ENCODE measurements around the gene TMEM187.

The TMEM187 gene

DNA sequence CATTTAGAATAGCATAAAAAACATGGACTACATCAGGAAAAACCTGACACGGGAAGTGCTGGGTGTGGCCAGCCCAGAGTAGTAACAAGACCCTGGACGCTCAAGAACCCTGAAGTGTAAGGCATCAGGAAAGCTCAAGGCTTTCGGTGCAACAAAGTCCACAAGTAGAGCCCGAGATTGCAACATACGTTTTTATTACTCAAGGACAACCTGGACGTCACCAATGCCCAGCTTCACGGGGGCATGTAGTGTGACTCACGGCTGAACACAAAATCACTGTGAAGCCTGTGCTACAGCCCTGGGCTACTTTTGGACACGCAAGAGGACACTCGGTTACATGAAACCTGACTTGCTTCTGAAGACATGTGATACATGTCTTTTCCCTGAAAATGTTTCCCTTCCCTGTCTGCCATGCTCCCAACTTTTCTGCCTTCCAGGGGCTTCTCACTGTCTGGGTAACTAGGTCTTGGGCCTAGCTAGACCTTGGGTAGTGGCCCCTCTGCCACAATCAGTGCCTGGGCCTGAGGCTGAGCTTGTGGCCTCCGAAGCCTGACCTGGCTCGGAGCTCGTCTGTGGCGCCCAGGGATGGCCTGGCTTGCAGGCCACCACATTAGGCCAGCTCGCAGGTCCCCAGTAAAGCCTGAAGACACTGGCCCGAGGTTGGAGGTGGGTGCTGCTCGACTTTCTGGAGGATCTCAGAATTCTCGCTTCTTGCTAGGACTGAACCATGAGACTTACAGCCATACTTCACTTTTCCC is 38.0 kb downstream of the TMEM187 start:
- no peaks in the 10 kb centered on the region for H3K27me3 ChIP-seq (ENCODE audit: insufficient read depth, low read length, poor library complexity)
- peaks cover 45% of the 10 kb centered on the region for H3K36me3 ChIP-seq (ENCODE audit: insufficient read depth, low read length)
- H3K4me1 ChIP-seq (ENCODE audit: insufficient read depth, low read length): no peaks in the 10 kb centered on the region
- no peak overlapping the region for H2AFZ ChIP-seq (ENCODE audit: low read depth, low read length)
- no peaks in the 10 kb centered on the region for H3K79me2 ChIP-seq (ENCODE audit: insufficient read depth, low read length)
- H3K4me3 ChIP-seq (ENCODE audit: low read depth in 1 of 2, low read length in 2 of 2): no peak overlapping the region
- no peak overlapping the region for H3K4me2 ChIP-seq (ENCODE audit: insufficient read depth, low read length)
- H4K20me1 ChIP-seq (ENCODE audit: insufficient read depth, low read length): peaks cover 11% of the 10 kb centered on the region
- no peak for ATAC-seq (ENCODE audit: insufficient read depth, low read depth)
- TF ChIP-seq EZH2 (IDR thresholded peaks at IDR 0.05; ENCODE audit: borderline replicate concordance, low read depth, low read length, severe bottlenecking): no peak
- TF ChIP-seq, protein P1, sequence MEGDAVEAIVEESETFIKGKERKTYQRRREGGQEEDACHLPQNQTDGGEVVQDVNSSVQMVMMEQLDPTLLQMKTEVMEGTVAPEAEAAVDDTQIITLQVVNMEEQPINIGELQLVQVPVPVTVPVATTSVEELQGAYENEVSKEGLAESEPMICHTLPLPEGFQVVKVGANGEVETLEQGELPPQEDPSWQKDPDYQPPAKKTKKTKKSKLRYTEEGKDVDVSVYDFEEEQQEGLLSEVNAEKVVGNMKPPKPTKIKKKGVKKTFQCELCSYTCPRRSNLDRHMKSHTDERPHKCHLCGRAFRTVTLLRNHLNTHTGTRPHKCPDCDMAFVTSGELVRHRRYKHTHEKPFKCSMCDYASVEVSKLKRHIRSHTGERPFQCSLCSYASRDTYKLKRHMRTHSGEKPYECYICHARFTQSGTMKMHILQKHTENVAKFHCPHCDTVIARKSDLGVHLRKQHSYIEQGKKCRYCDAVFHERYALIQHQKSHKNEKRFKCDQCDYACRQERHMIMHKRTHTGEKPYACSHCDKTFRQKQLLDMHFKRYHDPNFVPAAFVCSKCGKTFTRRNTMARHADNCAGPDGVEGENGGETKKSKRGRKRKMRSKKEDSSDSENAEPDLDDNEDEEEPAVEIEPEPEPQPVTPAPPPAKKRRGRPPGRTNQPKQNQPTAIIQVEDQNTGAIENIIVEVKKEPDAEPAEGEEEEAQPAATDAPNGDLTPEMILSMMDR (IDR thresholded peaks at IDR 0.05; ENCODE audit: borderline replicate concordance, extremely low read depth, low read length, poor library complexity, severe bottlenecking): no peak
- DNase-seq: no peak
- no peak overlapping the region for H3K9ac ChIP-seq (ENCODE audit: low read depth, low read length)
- no peaks in the 10 kb centered on the region for H3K9me3 ChIP-seq (ENCODE audit: insufficient read depth, low read length, severe bottlenecking)
- H3K27ac ChIP-seq (ENCODE audit: low read length): no peak overlapping the region

DNA sequence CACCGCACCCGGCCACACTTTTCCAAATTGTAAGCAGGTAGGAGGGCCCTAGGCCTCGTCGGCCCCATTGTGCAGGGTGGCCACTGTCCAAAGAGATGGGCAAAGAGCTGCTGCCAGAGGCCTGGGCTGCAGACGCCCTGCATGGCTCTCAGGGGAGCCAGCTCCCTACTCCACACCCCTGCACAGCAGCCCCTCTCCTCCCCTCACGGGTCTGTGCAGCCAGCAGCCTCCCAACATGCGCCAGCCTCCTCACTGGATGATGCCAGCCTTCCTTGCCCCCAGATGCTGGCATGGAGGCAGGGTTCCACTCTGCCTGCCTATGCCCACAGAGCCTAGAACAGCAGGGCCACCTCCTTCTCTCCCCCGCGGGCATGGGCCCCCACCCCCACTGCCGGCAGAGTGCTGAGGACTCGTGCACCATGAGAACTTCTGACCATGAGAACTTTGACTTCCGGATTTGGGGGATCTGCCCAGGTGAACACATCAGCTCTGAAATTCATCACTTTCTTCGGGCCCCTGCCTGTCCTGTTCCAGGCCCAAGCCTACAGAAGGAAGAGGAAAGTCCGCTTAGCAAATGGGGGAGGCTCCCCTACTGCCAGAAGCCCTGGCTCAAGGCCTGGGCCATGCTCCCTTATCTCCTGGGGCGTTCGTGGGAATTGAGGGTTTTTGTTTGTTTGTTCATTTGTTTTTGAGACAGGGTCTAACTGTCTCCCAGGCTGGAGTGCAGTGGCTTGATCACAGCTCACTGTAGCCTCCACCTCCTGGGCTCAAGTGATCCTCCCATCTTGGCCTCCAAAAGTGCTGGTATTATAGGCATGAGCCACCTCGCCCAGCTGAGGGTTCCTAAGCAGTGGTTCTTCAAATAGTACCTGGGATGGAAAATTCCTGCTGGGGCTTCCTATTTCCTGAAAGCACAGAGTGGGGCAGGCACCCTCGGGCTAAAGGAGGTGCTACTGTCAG is 39.1 kb downstream of the TMEM187 start:
- H3K4me3 ChIP-seq (ENCODE audit: low read depth in 1 of 2, low read length in 2 of 2): no peak overlapping the region
- H4K20me1 ChIP-seq (ENCODE audit: insufficient read depth, low read length): peaks cover 11% of the 10 kb centered on the region
- H3K4me1 ChIP-seq (ENCODE audit: insufficient read depth, low read length): no peaks in the 10 kb centered on the region
- no peaks in the 10 kb centered on the region for H3K27me3 ChIP-seq (ENCODE audit: insufficient read depth, low read length, poor library complexity)
- no peak overlapping the region for H3K4me2 ChIP-seq (ENCODE audit: insufficient read depth, low read length)
- H2AFZ ChIP-seq (ENCODE audit: low read depth, low read length): no peak overlapping the region
- ATAC-seq (ENCODE audit: insufficient read depth, low read depth) (no peak), DNase-seq (no peak)
- H3K79me2 ChIP-seq (ENCODE audit: insufficient read depth, low read length): peaks cover 5% of the 10 kb centered on the region
- TF ChIP-seq, protein P1 (IDR thresholded peaks at IDR 0.05; ENCODE audit: borderline replicate concordance, extremely low read depth, low read length, poor library complexity, severe bottlenecking): no peak
- TF ChIP-seq EZH2 (IDR thresholded peaks at IDR 0.05; ENCODE audit: borderline replicate concordance, low read depth, low read length, severe bottlenecking): no peak
- H3K9ac ChIP-seq (ENCODE audit: low read depth, low read length): no peak overlapping the region
- H3K27ac ChIP-seq (ENCODE audit: low read length): no peak overlapping the region
- peaks cover 56% of the 10 kb centered on the region for H3K36me3 ChIP-seq (ENCODE audit: insufficient read depth, low read length)
- H3K9me3 ChIP-seq (ENCODE audit: insufficient read depth, low read length, severe bottlenecking): no peaks in the 10 kb centered on the region

DNA sequence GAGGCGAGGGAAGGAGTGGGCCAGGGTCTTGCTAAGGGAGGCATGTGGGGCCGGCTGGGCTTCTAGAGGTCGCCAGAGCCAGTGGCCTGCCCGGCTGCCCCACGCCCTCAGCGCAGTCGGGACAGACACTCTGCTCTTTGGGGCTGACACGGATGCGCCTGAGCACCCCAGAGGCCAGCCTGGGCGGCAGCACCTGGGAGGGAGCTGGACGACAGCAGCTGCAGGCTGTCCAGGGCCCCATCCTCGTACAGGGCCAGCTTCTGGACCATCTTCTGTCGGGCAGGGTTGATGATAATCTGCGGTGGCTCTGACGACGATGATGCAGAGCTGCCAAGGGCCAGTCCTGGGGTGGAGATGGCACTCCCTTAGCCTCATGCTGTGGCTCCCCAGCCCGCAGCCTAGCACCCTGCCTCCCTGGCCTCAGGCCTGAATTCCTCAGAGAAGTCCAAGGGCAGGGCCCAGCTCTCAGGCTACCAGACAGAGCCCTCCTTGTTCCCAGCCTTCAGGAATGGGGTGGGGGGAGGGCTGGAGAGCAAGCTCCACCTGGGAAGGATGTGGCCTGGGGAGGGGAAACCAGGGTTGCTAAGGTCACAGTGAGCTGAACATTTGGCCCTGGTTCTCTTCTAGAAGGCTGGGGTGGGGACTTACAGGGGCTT is 39.9 kb downstream of the TMEM187 start:
- no peak overlapping the region for H2AFZ ChIP-seq (ENCODE audit: low read depth, low read length)
- peaks cover 11% of the 10 kb centered on the region for H4K20me1 ChIP-seq (ENCODE audit: insufficient read depth, low read length)
- H3K36me3 ChIP-seq (ENCODE audit: insufficient read depth, low read length): peaks cover 64% of the 10 kb centered on the region
- no peak overlapping the region for H3K4me2 ChIP-seq (ENCODE audit: insufficient read depth, low read length)
- no peak overlapping the region for H3K27ac ChIP-seq (ENCODE audit: low read length)
- H3K4me1 ChIP-seq (ENCODE audit: insufficient read depth, low read length): peaks cover 8% of the 10 kb centered on the region
- H3K79me2 ChIP-seq (ENCODE audit: insufficient read depth, low read length): peaks cover 13% of the 10 kb centered on the region
- H3K9me3 ChIP-seq (ENCODE audit: insufficient read depth, low read length, severe bottlenecking): no peaks in the 10 kb centered on the region
- TF ChIP-seq EZH2 (IDR thresholded peaks at IDR 0.05; ENCODE audit: borderline replicate concordance, low read depth, low read length, severe bottlenecking): no peak
- TF ChIP-seq, protein P1 (IDR thresholded peaks at IDR 0.05; ENCODE audit: borderline replicate concordance, extremely low read depth, low read length, poor library complexity, severe bottlenecking): no peak
- no peak for ATAC-seq (ENCODE audit: insufficient read depth, low read depth)
- H3K4me3 ChIP-seq (ENCODE audit: low read depth in 1 of 2, low read length in 2 of 2): no peak overlapping the region
- no peak overlapping the region for H3K9ac ChIP-seq (ENCODE audit: low read depth, low read length)
- H3K27me3 ChIP-seq (ENCODE audit: insufficient read depth, low read length, poor library complexity): no peaks in the 10 kb centered on the region
- no peak for DNase-seq

All from DND-41 (cell line).